Endothelial cell of umbilical vein (primary cell): ENCODE data around the gene AP5S1. TPM values are rescaled to one million over a fixed set of nuclear protein-coding genes. Genes with fewer than 3 reads are reported as not detected.

ENCODE experiments used
- BruUV-seq: library from RNA; stranded (reverse); fragments of 400-500 nt; replicated peaks from 2 replicates; lab custom pipeline; 2021; lab: Mats Ljungman, UMichigan
- CTCF ChIA-PET: fragments of 300-600, 350-600 bp; sonication (Branson Sonifier 250); formaldehyde crosslinking; loops from one replicate; lab custom pipeline; 2021; ENCODE audit warnings: antibody characterized with exemption, inconsistent platforms; lab: Charles Lee
- POLR2A ChIA-PET: fragments of 300-600, 350-600 bp; sonication (Branson Sonifier 250); formaldehyde crosslinking; loops from one replicate; lab custom pipeline; 2021; ENCODE audit warnings: antibody characterized with exemption, inconsistent platforms; lab: Charles Lee
- DNase-seq: peaks from one replicate; pipeline ENCODE4 v3.0.0-alpha.2; 2011; ENCODE audit warnings: low read depth, low spot score
- FAIRE-seq: peaks from 2 replicates; lab custom pipeline; 2011; peaks lifted over from hg19 to GRCh38; lab: Jason Lieb, UNC
- H2AFZ ChIP-seq: 2 replicates; pipeline ENCODE4 v1.6.0; 2012; ENCODE audit warnings: low read depth, low read length, control low read depth, inconsistent platforms
- H3K27ac ChIP-seq: 2 replicates; pipeline ENCODE4 v1.5.1; 2011; ENCODE audit warnings: low read depth, mild to moderate bottlenecking, control low read depth, low read length, moderate library complexity; ENCODE audit not compliant: insufficient read depth
- H3K27me3 ChIP-seq, 2 experiments: 2 replicates each; pipeline versions ENCODE4 v1.6.0 to v1.6.1; 2011; ENCODE audit warnings: low read length in 2 of 2, mixed read lengths in 1 of 2; ENCODE audit not compliant: control insufficient read depth in 2 of 2, insufficient read depth in 2 of 2
- H3K36me3 ChIP-seq, 2 experiments: 2 replicates in 1 of 2; 3 replicates in 1 of 2; pipeline ENCODE4 v1.5.1; 2011; ENCODE audit warnings: low read length in 2 of 2, mild to moderate bottlenecking in 1 of 2, moderate library complexity in 1 of 2; ENCODE audit not compliant: control insufficient read depth in 2 of 2, insufficient read depth in 2 of 2; ENCODE audit errors: extremely low read depth in 1 of 2
- H3K4me1 ChIP-seq: 3 replicates; pipeline ENCODE4 v1.5.1; 2011; ENCODE audit warnings: mild to moderate bottlenecking, low read length; ENCODE audit not compliant: control insufficient read depth, insufficient read depth; ENCODE audit errors: extremely low read depth
- H3K4me2 ChIP-seq: 2 replicates; pipeline ENCODE4 v1.6.1; 2011; ENCODE audit warnings: low read length, control low read depth, mixed read lengths; ENCODE audit not compliant: insufficient read depth
- H3K4me3 ChIP-seq, 3 experiments: fragments of 200-600 bp in 1 of 3; sonication (generic), shearing (Covaris generic) in 1 of 3; replicated peaks in 1 of 3; 2 replicates each; pipeline ENCODE4 v1.5.1; 2011 to 2016; ENCODE audit warnings: control low read depth in 3 of 3, low read length in 3 of 3, mild to moderate bottlenecking in 2 of 3, inconsistent platforms in 1 of 3, low read depth in 1 of 3, moderate library complexity in 1 of 3; ENCODE audit not compliant: insufficient read depth in 1 of 3
- H3K79me2 ChIP-seq: 2 replicates; pipeline ENCODE4 v1.6.0; 2012; ENCODE audit warnings: low read length, inconsistent platforms; ENCODE audit not compliant: control insufficient read depth, insufficient read depth
- H3K9ac ChIP-seq: replicated peaks from 2 replicates; pipeline ENCODE3; 2011; ENCODE audit warnings: low read length, control low read depth; ENCODE audit not compliant: insufficient read depth; ENCODE audit errors: extremely low read depth
- H3K9me1 ChIP-seq: replicated peaks from 3 replicates; pipeline ENCODE4 v1.6.0; 2011; ENCODE audit warnings: mild to moderate bottlenecking, low read length; ENCODE audit not compliant: control insufficient read depth, insufficient read depth; ENCODE audit errors: extremely low read depth
- H3K9me3 ChIP-seq: replicated peaks from 2 replicates; pipeline ENCODE4 v1.5.1; 2012; ENCODE audit warnings: low read length, inconsistent platforms; ENCODE audit not compliant: control insufficient read depth, insufficient read depth
- H4K20me1 ChIP-seq: replicated peaks from 2 replicates; pipeline ENCODE3; 2011; ENCODE audit warnings: mild to moderate bottlenecking, low read length; ENCODE audit not compliant: control insufficient read depth, insufficient read depth; ENCODE audit errors: extremely low read depth
- EZH2 ChIP-seq: IDR thresholded peaks from 2 replicates; pipeline ENCODE4 v1.6.1; 2012; ENCODE audit warnings: borderline replicate concordance, low read depth, mild to moderate bottlenecking, moderate library complexity, low read length, inconsistent platforms; ENCODE audit not compliant: severe bottlenecking
- FOS ChIP-seq: IDR thresholded peaks from 2 replicates; pipeline ENCODE4 v1.6.1; 2011; ENCODE audit warnings: mild to moderate bottlenecking, low read length, moderate library complexity, borderline replicate concordance; ENCODE audit not compliant: insufficient read depth
- GATA2 ChIP-seq: IDR thresholded peaks from 2 replicates; pipeline ENCODE4 v1.7.0; 2011; ENCODE audit warnings: low read depth, mild to moderate bottlenecking, moderate library complexity, mixed read lengths, low read length; ENCODE audit not compliant: insufficient read length, insufficient read depth
- JUN ChIP-seq: IDR thresholded peaks from 2 replicates; pipeline ENCODE4 v1.6.1; 2011; ENCODE audit warnings: borderline replicate concordance, low read depth; ENCODE audit not compliant: insufficient read length, insufficient read depth
- MYC ChIP-seq: IDR thresholded peaks from one replicate; pipeline ENCODE4 v1.6.1; 2011; ENCODE audit warnings: mild to moderate bottlenecking, low read depth, low read length
- POLR2A ChIP-seq: IDR thresholded peaks from 2 replicates; pipeline ENCODE4 v1.6.1; 2012; ENCODE audit warnings: low read depth, mild to moderate bottlenecking, control low read depth, low read length
- POLR2AphosphoS5 ChIP-seq: IDR thresholded peaks from 2 replicates; pipeline ENCODE4 v1.6.1; 2012; ENCODE audit warnings: low read depth, mild to moderate bottlenecking, control low read depth, low read length, moderate library complexity; ENCODE audit not compliant: insufficient read depth
- dilution Hi-C: fragments of 300-500 bp; cut with MboI; formaldehyde crosslinking; loops from one replicate; pipeline ENCODE4 v1.15.0; 2019; ENCODE audit warnings: low sequenced_read_pairs; ENCODE audit not compliant: extremely low pct_ligation_motif_present
- intact Hi-C: fragments of 100-400 bp; cut with micrococcal nuclease; formaldehyde crosslinking; loops from one replicate; pipeline ENCODE4 v1.10.0; 2022
- polyA plus RNA-seq, 4 experiments: library from polyadenylated mRNA; depleted of rRNA in 3 of 4; stranded (reverse) in 3 of 4; unstranded in 1 of 4; fragments of >200 nt; gene quantifications; 2 replicates each; pipeline versions ENCODE4 v1.2.1 to v1.2.3, GENCODE V29; 2011 to 2012; ENCODE audit warnings: missing spikeins in 1 of 4
- total RNA-seq: library from RNA; stranded (reverse); gene quantifications from 2 replicates; pipeline ENCODE4 v1.2.3, GENCODE V29; 2021
- TF ChIP-seq, protein P1 (sequence below), 2 donors: IDR thresholded peaks; 1 replicate in 1 of 2; 2 replicates in 1 of 2; pipeline ENCODE4 v1.5.1; 2011; ENCODE audit warnings: low read length in 2 of 2, mild to moderate bottlenecking in 2 of 2, moderate library complexity in 2 of 2, control low read depth in 1 of 2, inconsistent platforms in 1 of 2, low read depth in 1 of 2; ENCODE audit not compliant: insufficient read depth in 1 of 2; ENCODE audit errors: extremely low read depth in 1 of 2
- TF ChIP-seq, protein P2 (sequence below): IDR thresholded peaks from 2 replicates; pipeline ENCODE4 v1.6.1; 2011; ENCODE audit not compliant: insufficient read depth, insufficient read length

The AP5S1 gene
- total and polyA plus RNA-seq, 2 donors (not counting 3 experiments of a cell fraction or from before 2014, with no cell fraction given) = 15.7 to 22.0 TPM

DNA sequence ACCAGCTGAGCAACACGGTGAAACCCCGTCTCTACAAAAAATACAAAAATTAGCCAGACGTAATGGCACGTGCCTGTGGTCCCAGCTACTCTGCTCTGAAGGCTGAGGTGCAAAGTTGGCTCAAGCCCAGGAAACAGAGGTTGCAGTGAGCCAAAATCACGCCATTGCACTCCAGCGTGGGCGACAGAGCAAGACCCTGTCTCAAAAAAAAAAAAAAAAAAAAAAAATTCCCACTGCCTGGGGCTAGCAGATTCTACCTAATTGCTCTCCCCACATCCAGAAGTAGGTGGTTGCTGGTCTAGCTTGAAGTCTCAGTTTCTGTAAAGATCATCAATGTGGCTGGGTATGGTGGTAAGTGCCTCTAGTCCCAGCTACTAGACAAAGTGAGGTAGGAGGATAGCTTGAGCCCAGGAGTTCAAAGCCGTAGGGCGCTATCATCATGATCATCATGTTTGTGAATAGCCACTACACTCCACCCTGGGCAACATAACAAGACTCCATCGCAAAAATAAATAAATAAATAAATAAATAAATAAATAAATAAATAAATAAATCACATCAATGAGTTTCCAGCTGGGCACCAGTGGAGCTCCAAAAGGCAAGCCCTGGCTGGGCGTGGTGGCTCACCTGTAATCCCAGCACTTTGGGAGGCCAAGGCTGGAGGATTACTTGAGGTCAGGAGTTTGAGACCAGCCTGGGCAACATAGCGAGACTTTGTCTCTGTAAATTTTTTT is 6.3 kb upstream of the AP5S1 start:
- ChIA-PET CTCF (interaction anchor here (0.6 to 1.4 kb wide), 3 partner anchors 25 to 29 kb away, joined by 3 to 4 read pairs (median 4); no protein-coding TSS in a partner anchor), POLR2A (no interaction called here)
- H3K9me3 ChIP-seq = no peaks in the 10 kb centered on the region
- FAIRE-seq (peak; percentile 4), DNase-seq (no peak)
- intact Hi-C loops = no loop called here
- dilution Hi-C loops = no loop called here
- H3K27me3 ChIP-seq = no peaks in the 10 kb centered on the region
- H3K4me1 ChIP-seq = peaks cover 12% of the 10 kb centered on the region
- no peak overlapping the region for H3K27ac ChIP-seq
- no peaks in the 10 kb centered on the region for H4K20me1 ChIP-seq
- TF ChIP-seq, protein P1, sequence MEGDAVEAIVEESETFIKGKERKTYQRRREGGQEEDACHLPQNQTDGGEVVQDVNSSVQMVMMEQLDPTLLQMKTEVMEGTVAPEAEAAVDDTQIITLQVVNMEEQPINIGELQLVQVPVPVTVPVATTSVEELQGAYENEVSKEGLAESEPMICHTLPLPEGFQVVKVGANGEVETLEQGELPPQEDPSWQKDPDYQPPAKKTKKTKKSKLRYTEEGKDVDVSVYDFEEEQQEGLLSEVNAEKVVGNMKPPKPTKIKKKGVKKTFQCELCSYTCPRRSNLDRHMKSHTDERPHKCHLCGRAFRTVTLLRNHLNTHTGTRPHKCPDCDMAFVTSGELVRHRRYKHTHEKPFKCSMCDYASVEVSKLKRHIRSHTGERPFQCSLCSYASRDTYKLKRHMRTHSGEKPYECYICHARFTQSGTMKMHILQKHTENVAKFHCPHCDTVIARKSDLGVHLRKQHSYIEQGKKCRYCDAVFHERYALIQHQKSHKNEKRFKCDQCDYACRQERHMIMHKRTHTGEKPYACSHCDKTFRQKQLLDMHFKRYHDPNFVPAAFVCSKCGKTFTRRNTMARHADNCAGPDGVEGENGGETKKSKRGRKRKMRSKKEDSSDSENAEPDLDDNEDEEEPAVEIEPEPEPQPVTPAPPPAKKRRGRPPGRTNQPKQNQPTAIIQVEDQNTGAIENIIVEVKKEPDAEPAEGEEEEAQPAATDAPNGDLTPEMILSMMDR (IDR thresholded peaks at IDR 0.05; ENCODE audit: extremely low read depth in 1 of 2, insufficient read depth in 1 of 2, low read depth in 1 of 2, low read length in 2 of 2) = no peak
- no peak for TF ChIP-seq POLR2A
- TF ChIP-seq EZH2 = no peak
- TF ChIP-seq, protein P2, sequence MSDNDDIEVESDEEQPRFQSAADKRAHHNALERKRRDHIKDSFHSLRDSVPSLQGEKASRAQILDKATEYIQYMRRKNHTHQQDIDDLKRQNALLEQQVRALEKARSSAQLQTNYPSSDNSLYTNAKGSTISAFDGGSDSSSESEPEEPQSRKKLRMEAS = no peak
- TF ChIP-seq JUN = no peak
- no peak for TF ChIP-seq POLR2AphosphoS5
- no peak for TF ChIP-seq MYC
- TF ChIP-seq GATA2 = no peak
- TF ChIP-seq FOS = no peak
- no TSS peak for BruUV-seq
- no peaks in the 10 kb centered on the region for H3K79me2 ChIP-seq
- H3K4me3 ChIP-seq = no peak overlapping the region
- H2AFZ ChIP-seq = no peak overlapping the region
- no peaks in the 10 kb centered on the region for H3K36me3 ChIP-seq
- no peak overlapping the region for H3K4me2 ChIP-seq
- no peak overlapping the region for H3K9ac ChIP-seq
- H3K9me1 ChIP-seq = no peaks in the 10 kb centered on the region
